ENCODE results near the gene CEACAM21.

DNA sequence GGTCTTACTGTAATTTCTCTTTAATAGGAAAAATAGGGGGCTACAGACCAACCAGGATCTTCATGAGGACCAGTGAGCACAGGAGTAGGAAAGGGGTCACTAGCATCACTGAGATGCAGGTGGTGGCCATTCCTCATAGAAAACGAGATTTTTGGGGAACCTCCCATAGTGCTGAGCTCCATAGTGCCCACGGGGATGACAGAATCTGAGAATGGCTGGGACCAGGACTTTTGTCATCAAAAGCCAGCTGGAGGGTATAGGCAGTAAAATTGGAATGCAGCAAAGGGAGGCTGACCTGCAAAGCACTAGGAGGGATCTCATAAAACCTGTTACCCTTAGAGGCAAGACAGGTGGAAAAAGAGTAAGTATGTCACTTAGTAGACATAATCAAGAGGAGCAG, 28.4 kb upstream of the CEACAM21 start:
- TF ChIP-seq, protein P1, sequence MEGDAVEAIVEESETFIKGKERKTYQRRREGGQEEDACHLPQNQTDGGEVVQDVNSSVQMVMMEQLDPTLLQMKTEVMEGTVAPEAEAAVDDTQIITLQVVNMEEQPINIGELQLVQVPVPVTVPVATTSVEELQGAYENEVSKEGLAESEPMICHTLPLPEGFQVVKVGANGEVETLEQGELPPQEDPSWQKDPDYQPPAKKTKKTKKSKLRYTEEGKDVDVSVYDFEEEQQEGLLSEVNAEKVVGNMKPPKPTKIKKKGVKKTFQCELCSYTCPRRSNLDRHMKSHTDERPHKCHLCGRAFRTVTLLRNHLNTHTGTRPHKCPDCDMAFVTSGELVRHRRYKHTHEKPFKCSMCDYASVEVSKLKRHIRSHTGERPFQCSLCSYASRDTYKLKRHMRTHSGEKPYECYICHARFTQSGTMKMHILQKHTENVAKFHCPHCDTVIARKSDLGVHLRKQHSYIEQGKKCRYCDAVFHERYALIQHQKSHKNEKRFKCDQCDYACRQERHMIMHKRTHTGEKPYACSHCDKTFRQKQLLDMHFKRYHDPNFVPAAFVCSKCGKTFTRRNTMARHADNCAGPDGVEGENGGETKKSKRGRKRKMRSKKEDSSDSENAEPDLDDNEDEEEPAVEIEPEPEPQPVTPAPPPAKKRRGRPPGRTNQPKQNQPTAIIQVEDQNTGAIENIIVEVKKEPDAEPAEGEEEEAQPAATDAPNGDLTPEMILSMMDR (IDR thresholded peaks at IDR 0.05): no peak
- no peak for TF ChIP-seq MLX (CRISPR knock-in tag; IDR thresholded peaks at IDR 0.05)
- TF ChIP-seq E2F1 (CRISPR knock-in tag; IDR thresholded peaks at IDR 0.05): no peak
- no peak for TF ChIP-seq SP1 (CRISPR knock-in tag; conservative IDR thresholded peaks at IDR 0.05)
- no peak for TF ChIP-seq AFF4 (CRISPR knock-in tag; IDR thresholded peaks at IDR 0.05; ENCODE audit: borderline replicate concordance)
- no peak for TF ChIP-seq FOXK1 (CRISPR knock-in tag; IDR thresholded peaks at IDR 0.05)
- TF ChIP-seq ZNF281 (CRISPR knock-in tag; IDR thresholded peaks at IDR 0.05): no peak
- TF ChIP-seq, protein P2, sequence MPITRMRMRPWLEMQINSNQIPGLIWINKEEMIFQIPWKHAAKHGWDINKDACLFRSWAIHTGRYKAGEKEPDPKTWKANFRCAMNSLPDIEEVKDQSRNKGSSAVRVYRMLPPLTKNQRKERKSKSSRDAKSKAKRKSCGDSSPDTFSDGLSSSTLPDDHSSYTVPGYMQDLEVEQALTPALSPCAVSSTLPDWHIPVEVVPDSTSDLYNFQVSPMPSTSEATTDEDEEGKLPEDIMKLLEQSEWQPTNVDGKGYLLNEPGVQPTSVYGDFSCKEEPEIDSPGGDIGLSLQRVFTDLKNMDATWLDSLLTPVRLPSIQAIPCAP (CRISPR knock-in tag; IDR thresholded peaks at IDR 0.05): no peak

Measured in WTC11 (cell line).